Neuronal stem cell (in vitro differentiated cells): ENCODE results near the gene DCDC2C.

Experiments
- DNase-seq: peaks from one replicate; pipeline ENCODE4 v3.0.0-alpha.2; 2013; ENCODE audit warnings: low spot score
- H2AFZ ChIP-seq: one replicate; pipeline ENCODE4 v1.6.1; 2013; ENCODE audit warnings: mild to moderate bottlenecking, low read length, inconsistent platforms
- H2AK5ac ChIP-seq: 2 replicates; pipeline ENCODE4 v1.6.1; 2013; ENCODE audit warnings: low read depth, mild to moderate bottlenecking, inconsistent platforms, low read length, moderate library complexity, mixed read lengths
- H2BK120ac ChIP-seq: 2 replicates; pipeline ENCODE4 v1.6.1; 2013; ENCODE audit warnings: low read depth, mild to moderate bottlenecking, inconsistent platforms, low read length, moderate library complexity, mixed read lengths
- H2BK12ac ChIP-seq: one replicate; pipeline ENCODE4 v1.6.1; 2013; ENCODE audit warnings: low read length, inconsistent platforms
- H2BK15ac ChIP-seq: 2 replicates; pipeline ENCODE4 v1.6.1; 2013; ENCODE audit warnings: mild to moderate bottlenecking, low read length, inconsistent platforms, mixed read lengths
- H2BK5ac ChIP-seq: one replicate; pipeline ENCODE4 v1.6.1; 2013; ENCODE audit warnings: inconsistent platforms, mild to moderate bottlenecking, low read length, moderate library complexity
- H3K14ac ChIP-seq: one replicate; pipeline ENCODE4 v1.6.1; 2013; ENCODE audit warnings: low read length, inconsistent platforms
- H3K18ac ChIP-seq: 2 replicates; pipeline ENCODE4 v1.6.1; 2013; ENCODE audit warnings: low read length, inconsistent platforms
- H3K23ac ChIP-seq: 2 replicates; pipeline ENCODE4 v1.6.1; 2013; ENCODE audit warnings: low read depth, mild to moderate bottlenecking, mixed read lengths, low read length, inconsistent platforms; ENCODE audit not compliant: poor library complexity
- H3K27ac ChIP-seq: replicated peaks from 3 replicates; pipeline ENCODE4 v1.5.1; 2013; ENCODE audit warnings: low read length, inconsistent platforms
- H3K27me3 ChIP-seq, 3 experiments: 2 replicates each; pipeline ENCODE4 v1.6.1; 2013; ENCODE audit warnings: low read length in 3 of 3, mild to moderate bottlenecking in 2 of 3, inconsistent platforms in 1 of 3, low read depth in 1 of 3, mixed read lengths in 1 of 3, moderate library complexity in 1 of 3; ENCODE audit not compliant: control insufficient read depth in 3 of 3, insufficient read depth in 3 of 3
- H3K36me3 ChIP-seq, 2 donors: replicated peaks in 1 of 2; 2 replicates each; pipeline ENCODE4 v1.6.1; 2013; ENCODE audit warnings: low read length in 2 of 2; ENCODE audit not compliant: control insufficient read depth in 2 of 2, insufficient read depth in 2 of 2
- H3K4ac ChIP-seq: 2 replicates; pipeline ENCODE4 v1.6.1; 2013; ENCODE audit warnings: inconsistent platforms, mild to moderate bottlenecking, low read length, moderate library complexity
- H3K4me1 ChIP-seq, 2 donors: 1 replicate in 1 of 2; 2 replicates in 1 of 2; pipeline ENCODE4 v1.6.1; 2013; ENCODE audit warnings: low read length in 2 of 2, low read depth in 1 of 2; ENCODE audit not compliant: control insufficient read depth in 2 of 2, insufficient read depth in 1 of 2
- H3K4me2 ChIP-seq: one replicate; pipeline ENCODE4 v1.6.1; 2013; ENCODE audit warnings: mild to moderate bottlenecking, low read length, inconsistent platforms; ENCODE audit not compliant: insufficient read depth, poor library complexity, severe bottlenecking
- H3K4me3 ChIP-seq, 2 donors: 2 replicates each; pipeline ENCODE4 v1.5.1; 2013; ENCODE audit warnings: low read length in 2 of 2, mild to moderate bottlenecking in 2 of 2, inconsistent platforms in 1 of 2, moderate library complexity in 1 of 2
- H3K79me1 ChIP-seq: one replicate; pipeline ENCODE4 v1.6.1; 2013; ENCODE audit warnings: low read depth, mild to moderate bottlenecking, inconsistent platforms, low read length, moderate library complexity
- H3K9ac ChIP-seq: one replicate; pipeline ENCODE4 v1.6.1; 2013; ENCODE audit warnings: mild to moderate bottlenecking, low read depth, low read length, inconsistent platforms; ENCODE audit not compliant: poor library complexity
- H3K9me3 ChIP-seq, 2 donors: replicated peaks in 1 of 2; 2 replicates each; pipeline versions ENCODE3 to v1.6.1; 2013; ENCODE audit warnings: low read length in 2 of 2, mild to moderate bottlenecking in 2 of 2, inconsistent platforms in 1 of 2, low read depth in 1 of 2, mixed read lengths in 1 of 2, moderate library complexity in 1 of 2; ENCODE audit not compliant: control insufficient read depth in 2 of 2, insufficient read depth in 1 of 2
- H4K8ac ChIP-seq: one replicate; pipeline ENCODE4 v1.6.1; 2013; ENCODE audit warnings: low read depth, mild to moderate bottlenecking, inconsistent platforms, low read length, moderate library complexity
- H4K91ac ChIP-seq: one replicate; pipeline ENCODE4 v1.6.1; 2013; ENCODE audit warnings: low read length, low read depth, mild to moderate bottlenecking, inconsistent platforms; ENCODE audit not compliant: poor library complexity
- WGBS, 2 donors: extraction: QIAGEN DNeasy Blood & Tissue Kit; methylation state at CpG; one replicate each; pipeline ENCODE4 v1.1.7; 2013; ENCODE audit warnings: missing lambda C conversion rate in 2 of 2, mixed read lengths in 1 of 2; ENCODE audit not compliant: insufficient read length in 2 of 2, insufficient replicate concordance in 1 of 2; ENCODE audit errors: extremely low coverage in 2 of 2; 5-methylcytosine and 5-hydroxymethylcytosine counted together

DCDC2C gene

GRCh38 chr2:3761272-3761671, 57.9 kb downstream of the DCDC2C start:
- H3K9ac ChIP-seq: peak overlapping the region; percentile 31
- DNase-seq: no peak
- no peak overlapping the region for H3K18ac ChIP-seq
- H2BK12ac ChIP-seq: no peak overlapping the region
- no peak overlapping the region for H2BK15ac ChIP-seq
- peaks cover 0 to 1% of the 10 kb centered on the region in 2 donors for H3K9me3 ChIP-seq
- H3K36me3 ChIP-seq: no peaks in the 10 kb centered on the region
- no peak overlapping the region for H2BK5ac ChIP-seq
- H3K4me2 ChIP-seq: no peak overlapping the region
- H3K4me3 ChIP-seq: no peak overlapping the region
- no peak overlapping the region for H3K27ac ChIP-seq
- H4K91ac ChIP-seq: no peak overlapping the region
- H3K23ac ChIP-seq: no peak overlapping the region
- peaks cover 0 to 2% of the 10 kb centered on the region in 2 donors for H3K4me1 ChIP-seq
- H3K4ac ChIP-seq: no peak overlapping the region
- no peak overlapping the region for H4K8ac ChIP-seq
- H2AFZ ChIP-seq: no peak overlapping the region
- H2BK120ac ChIP-seq: no peak overlapping the region
- no peaks in the 10 kb centered on the region for H3K27me3 ChIP-seq
- 100% methylated on average over 1 of the region's 5 CpGs; no CpG with 5 or more reads in 1 of the 2 donors for WGBS, 2 donors
- no peak overlapping the region for H3K14ac ChIP-seq
- no peaks in the 10 kb centered on the region for H3K79me1 ChIP-seq
- no peak overlapping the region for H2AK5ac ChIP-seq

- H2BK12ac ChIP-seq: no peak overlapping the region
- no CpG with 5 or more reads among the region's 14 CpGs for WGBS, 2 donors
- no peak overlapping the region for H3K4ac ChIP-seq
- H3K9ac ChIP-seq: no peak overlapping the region
- H3K79me1 ChIP-seq: no peaks in the 10 kb centered on the region
- no peaks in the 10 kb centered on the region for H3K4me1 ChIP-seq
- H2BK120ac ChIP-seq: no peak overlapping the region
- no peak overlapping the region for H2AK5ac ChIP-seq
- DNase-seq: no peak
- no peaks in the 10 kb centered on the region for H3K36me3 ChIP-seq
- peaks cover 0 to 1% of the 10 kb centered on the region in 2 donors for H3K9me3 ChIP-seq
- no peak overlapping the region for H4K91ac ChIP-seq
- peaks cover 0 to 5% (median 0%) of the 10 kb centered on the region in 3 experiments for H3K27me3 ChIP-seq
- no peak overlapping the region for H2BK15ac ChIP-seq
- H3K18ac ChIP-seq: no peak overlapping the region
- H2BK5ac ChIP-seq: peak overlapping the region; percentile 29
- no peak overlapping the region for H3K27ac ChIP-seq
- H3K4me2 ChIP-seq: no peak overlapping the region
- H2AFZ ChIP-seq: no peak overlapping the region
- no peak overlapping the region for H3K14ac ChIP-seq
- no peak overlapping the region for H3K23ac ChIP-seq
- no peak overlapping the region for H3K4me3 ChIP-seq
- H4K8ac ChIP-seq: no peak overlapping the region
Measured at GRCh38 chr2:3762771-3763447, 59.5 kb downstream of the DCDC2C start.

GRCh38 chr2:3766824-3767223, 63.4 kb downstream of the DCDC2C start:
- H2BK5ac ChIP-seq: no peak overlapping the region
- peaks cover 0 to 12% (median 0%) of the 10 kb centered on the region in 3 experiments for H3K27me3 ChIP-seq
- H4K8ac ChIP-seq: no peak overlapping the region
- no peaks in the 10 kb centered on the region for H3K4me1 ChIP-seq
- H2AFZ ChIP-seq: no peak overlapping the region
- H3K14ac ChIP-seq: no peak overlapping the region
- H3K4me2 ChIP-seq: no peak overlapping the region
- H2AK5ac ChIP-seq: no peak overlapping the region
- H3K79me1 ChIP-seq: no peaks in the 10 kb centered on the region
- no peak overlapping the region for H3K27ac ChIP-seq
- no peak overlapping the region for H2BK12ac ChIP-seq
- no peak overlapping the region for H3K18ac ChIP-seq
- WGBS, 2 donors: no CpG with 5 or more reads among the region's 14 CpGs
- no peaks in the 10 kb centered on the region for H3K36me3 ChIP-seq
- H2BK120ac ChIP-seq: no peak overlapping the region
- H3K9me3 ChIP-seq: peaks cover 0 to 1% of the 10 kb centered on the region in 2 donors
- no peak overlapping the region for H2BK15ac ChIP-seq
- H3K9ac ChIP-seq: no peak overlapping the region
- H3K23ac ChIP-seq: no peak overlapping the region
- no peak for DNase-seq
- H4K91ac ChIP-seq: no peak overlapping the region
- H3K4me3 ChIP-seq: no peak overlapping the region
- H3K4ac ChIP-seq: no peak overlapping the region

GRCh38 chr2:3768960-3769765, 65.8 kb downstream of the DCDC2C start:
- Histone ChIP-seq H3K27me3 (peaks cover 0 to 12% (median 0%) of the 10 kb centered on the region in 3 experiments), H4K8ac (no peak overlapping the region), H3K4me3 (no peak overlapping the region), H2BK12ac (no peak overlapping the region), H4K91ac (no peak overlapping the region), H2BK120ac (no peak overlapping the region), H2BK5ac (no peak overlapping the region), H3K36me3 (no peaks in the 10 kb centered on the region), H3K18ac (peak overlapping the region; percentile 50), H3K4me2 (no peak overlapping the region), H3K23ac (no peak overlapping the region), H3K79me1 (no peaks in the 10 kb centered on the region), H3K4ac (no peak overlapping the region), H3K9me3 (no peaks in the 10 kb centered on the region), H3K9ac (no peak overlapping the region), H3K27ac (no peak overlapping the region), H2AK5ac (no peak overlapping the region), H2AFZ (no peak overlapping the region), H3K4me1 (peaks cover 0 to 2% of the 10 kb centered on the region in 2 donors), H2BK15ac (no peak overlapping the region), H3K14ac (no peak overlapping the region)
- no peak for DNase-seq
- WGBS, 2 donors: no CpG with 5 or more reads among the region's 21 CpGs
